Measurements from ENCODE around the gene MOBP.

The MOBP gene

DNA sequence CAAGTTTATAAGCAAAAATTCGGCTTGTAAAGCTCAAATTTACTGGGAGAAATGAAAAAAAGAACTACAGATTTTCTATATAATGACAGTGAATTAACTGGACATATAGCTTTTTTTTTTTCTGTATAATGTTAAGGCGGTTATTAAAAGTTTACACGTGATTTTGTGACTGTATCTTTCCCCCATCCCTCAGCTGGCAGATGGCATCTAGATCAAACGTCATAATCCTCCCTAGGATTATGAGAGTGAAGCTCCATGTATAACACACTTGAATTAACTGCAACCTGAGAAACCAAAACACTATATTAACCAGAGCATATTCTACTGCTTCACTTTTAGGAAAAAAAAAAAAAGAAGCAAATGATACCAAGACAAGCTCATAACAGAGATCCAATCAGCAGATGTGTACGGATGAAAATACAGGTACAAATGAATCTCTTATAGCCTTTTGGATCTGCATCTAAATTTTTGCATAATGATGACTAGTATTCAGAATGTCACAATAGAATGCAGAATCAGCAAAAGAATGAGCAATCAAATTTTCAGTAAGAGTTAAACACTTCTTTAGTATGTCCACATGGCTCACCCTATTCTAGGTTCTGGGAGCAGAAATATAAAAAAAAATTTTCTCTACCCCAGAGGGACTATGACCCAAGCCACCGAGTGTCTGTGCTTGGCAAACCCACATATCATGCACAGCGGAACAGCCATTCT lies 12.4 kb downstream of the MOBP start:
- no peak for DNase-seq (ENCODE audit: low read depth, low spot score)
- no peak overlapping the region for H3K4me3 ChIP-seq (ENCODE audit: low read length)

- no peak overlapping the region for H3K4me3 ChIP-seq (ENCODE audit: low read length)
- no peak for DNase-seq (ENCODE audit: low read depth, low spot score)
These were observed 18.1 kb downstream of the MOBP start for GRCh38 chr3:39485547-39485946.

- no peak for DNase-seq (ENCODE audit: low read depth, low spot score)
- no peak overlapping the region for H3K4me3 ChIP-seq (ENCODE audit: low read length)
These were observed 23.5 kb downstream of the MOBP start for GRCh38 chr3:39491014-39491413.

DNA sequence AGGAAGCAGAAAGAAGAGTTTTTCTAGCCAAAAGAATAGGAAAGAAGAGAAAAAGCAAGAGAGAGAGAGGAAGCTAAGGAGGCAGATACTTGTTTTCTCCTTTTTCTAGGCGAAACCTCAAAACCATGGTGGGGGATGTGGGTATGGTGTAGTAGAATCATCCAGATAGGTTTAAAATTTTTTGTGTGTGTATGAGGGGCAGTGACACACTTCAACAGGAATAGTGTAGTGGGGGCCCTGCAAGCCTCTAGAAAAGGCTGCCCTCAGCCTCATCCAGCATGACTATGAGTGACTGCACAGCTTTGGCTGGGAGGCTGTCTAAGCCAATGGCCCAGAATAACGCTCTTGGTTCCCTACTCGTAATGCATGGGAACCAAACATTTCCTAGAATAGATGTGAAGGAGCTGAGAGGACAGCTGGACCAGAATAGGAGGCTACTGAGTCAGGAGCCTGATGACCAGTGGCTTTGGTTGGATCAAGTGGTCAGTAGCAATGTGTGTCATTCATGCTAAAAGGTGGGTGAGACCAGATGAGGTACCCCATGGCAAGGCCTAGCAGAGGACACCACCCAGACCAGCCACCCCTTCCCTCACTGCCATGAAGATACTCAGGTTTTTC lies 24.4 kb downstream of the MOBP start:
- H3K4me3 ChIP-seq (ENCODE audit: low read length): no peak overlapping the region
- peak; percentile 32 for DNase-seq (ENCODE audit: low read depth, low spot score)

GRCh38 chr3:39494781-39495180 lies 27.3 kb downstream of the MOBP start:
- H3K4me3 ChIP-seq (ENCODE audit: low read length): no peak overlapping the region
- peak; percentile 47 for DNase-seq (ENCODE audit: low read depth, low spot score)

- DNase-seq (ENCODE audit: low read depth, low spot score): no peak
- no peak overlapping the region for H3K4me3 ChIP-seq (ENCODE audit: low read length)
These were observed 30.3 kb downstream of the MOBP start for GRCh38 chr3:39497753-39498152.

DNA sequence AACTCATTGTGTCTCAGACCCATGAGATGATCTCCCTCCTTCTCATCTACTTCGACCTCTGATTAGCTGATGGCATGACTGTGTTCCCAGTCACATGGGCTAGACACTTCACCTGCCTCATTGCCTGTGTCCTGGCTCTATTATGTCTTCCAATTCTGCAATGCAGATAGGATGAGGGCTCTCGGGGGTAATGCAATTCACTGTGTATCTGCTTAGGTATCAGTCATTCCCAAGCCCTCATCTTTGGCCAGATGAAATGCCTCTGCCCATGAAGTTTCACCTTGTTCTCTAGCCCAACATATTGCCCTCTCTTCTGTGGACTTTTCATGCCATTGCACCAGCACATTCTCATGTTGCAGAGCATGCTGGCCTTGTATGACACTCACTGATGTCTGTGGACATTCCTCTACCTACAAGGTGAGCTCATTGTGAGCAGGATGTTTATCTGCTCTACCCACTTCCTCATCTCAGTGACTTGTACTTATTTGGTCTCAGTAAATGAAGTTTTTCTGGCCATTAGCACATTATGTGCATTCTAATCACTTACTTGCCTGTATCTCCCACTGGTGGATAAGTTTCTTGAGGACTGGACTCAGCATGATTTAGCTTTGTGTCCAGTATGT lies 32.3 kb downstream of the MOBP start:
- DNase-seq (ENCODE audit: low read depth, low spot score): no peak
- no peak overlapping the region for H3K4me3 ChIP-seq (ENCODE audit: low read length)

- no peak for DNase-seq (ENCODE audit: low read depth, low spot score)
- no peak overlapping the region for H3K4me3 ChIP-seq (ENCODE audit: low read length)
These were observed 33.6 kb downstream of the MOBP start for GRCh38 chr3:39501059-39501458.

- no peak overlapping the region for H3K4me3 ChIP-seq (ENCODE audit: low read length)
- no peak for DNase-seq (ENCODE audit: low read depth, low spot score)
These were observed 34.7 kb downstream of the MOBP start for GRCh38 chr3:39501968-39502837.

- no peak for DNase-seq (ENCODE audit: low read depth, low spot score)
- no peak overlapping the region for H3K4me3 ChIP-seq (ENCODE audit: low read length)
These were observed 35.3 kb downstream of the MOBP start for GRCh38 chr3:39502838-39503145.

DNA sequence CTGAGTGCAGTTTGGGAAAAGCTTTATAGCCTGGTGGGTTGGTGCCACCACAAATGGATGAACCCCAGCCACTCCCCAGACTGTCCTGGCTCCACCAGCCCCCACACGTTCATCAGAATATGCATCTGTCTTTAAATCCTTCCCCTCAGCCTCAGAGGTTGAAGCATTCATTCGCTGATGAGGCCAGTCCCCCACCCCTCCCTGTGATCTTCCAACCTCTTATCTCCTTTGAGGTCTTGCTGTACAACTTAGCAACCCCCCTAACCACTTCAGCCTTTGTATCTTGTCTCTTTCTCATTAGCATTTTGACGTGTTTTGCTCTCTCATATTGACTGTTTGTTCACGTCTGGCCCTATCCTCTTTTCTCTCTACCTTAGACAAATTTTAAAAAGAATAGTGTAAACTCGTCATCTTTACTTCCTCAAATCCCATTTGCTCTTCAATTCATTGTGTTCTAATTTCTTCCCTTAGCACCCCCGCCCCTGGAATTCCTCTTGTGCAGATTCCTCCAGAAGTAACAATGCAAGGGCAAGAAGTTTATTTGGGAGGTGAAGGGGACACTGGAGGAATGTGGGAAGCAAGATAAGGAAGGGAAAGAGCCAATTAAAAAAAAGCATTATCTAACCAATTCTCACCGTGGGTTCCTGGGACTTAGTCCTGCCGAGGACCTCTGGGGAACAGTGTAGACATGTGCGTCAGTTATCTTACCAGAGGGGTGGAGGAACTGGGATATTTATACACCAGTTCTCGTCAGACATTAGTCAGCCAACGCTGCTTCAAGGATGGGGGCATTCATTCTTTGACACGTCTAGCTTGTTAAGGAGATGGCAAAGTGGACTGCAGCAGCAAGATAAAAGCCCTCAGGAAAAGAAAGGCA lies 38.6 kb downstream of the MOBP start:
- peak; percentile 67 for DNase-seq (ENCODE audit: low read depth, low spot score)
- no peak overlapping the region for H3K4me3 ChIP-seq (ENCODE audit: low read length)

DNA sequence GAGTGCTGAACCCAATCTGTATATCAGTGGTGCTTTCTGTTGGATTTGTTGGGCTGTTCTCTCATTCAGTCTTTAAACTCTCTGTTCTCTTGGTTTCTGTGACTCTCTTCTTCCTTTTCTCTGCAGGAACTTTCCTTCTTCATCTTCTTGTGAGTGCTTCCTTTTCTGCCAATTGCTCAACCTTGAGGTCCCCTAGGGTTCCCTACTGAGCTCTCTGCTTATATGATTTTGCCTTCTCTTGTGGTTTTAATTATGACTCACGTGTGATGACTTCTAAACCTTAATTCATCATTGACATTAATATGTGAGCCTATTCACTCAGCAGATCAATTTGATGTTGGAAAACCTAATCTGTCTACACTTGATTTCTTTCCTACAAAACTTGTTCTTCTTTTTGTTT lies 39.4 kb downstream of the MOBP start:
- H3K4me3 ChIP-seq (ENCODE audit: low read length): no peak overlapping the region
- no peak for DNase-seq (ENCODE audit: low read depth, low spot score)

- H3K4me3 ChIP-seq (ENCODE audit: low read length): no peak overlapping the region
- DNase-seq (ENCODE audit: low read depth, low spot score): no peak
These were observed 46.4 kb downstream of the MOBP start for GRCh38 chr3:39513791-39514369.

DNA sequence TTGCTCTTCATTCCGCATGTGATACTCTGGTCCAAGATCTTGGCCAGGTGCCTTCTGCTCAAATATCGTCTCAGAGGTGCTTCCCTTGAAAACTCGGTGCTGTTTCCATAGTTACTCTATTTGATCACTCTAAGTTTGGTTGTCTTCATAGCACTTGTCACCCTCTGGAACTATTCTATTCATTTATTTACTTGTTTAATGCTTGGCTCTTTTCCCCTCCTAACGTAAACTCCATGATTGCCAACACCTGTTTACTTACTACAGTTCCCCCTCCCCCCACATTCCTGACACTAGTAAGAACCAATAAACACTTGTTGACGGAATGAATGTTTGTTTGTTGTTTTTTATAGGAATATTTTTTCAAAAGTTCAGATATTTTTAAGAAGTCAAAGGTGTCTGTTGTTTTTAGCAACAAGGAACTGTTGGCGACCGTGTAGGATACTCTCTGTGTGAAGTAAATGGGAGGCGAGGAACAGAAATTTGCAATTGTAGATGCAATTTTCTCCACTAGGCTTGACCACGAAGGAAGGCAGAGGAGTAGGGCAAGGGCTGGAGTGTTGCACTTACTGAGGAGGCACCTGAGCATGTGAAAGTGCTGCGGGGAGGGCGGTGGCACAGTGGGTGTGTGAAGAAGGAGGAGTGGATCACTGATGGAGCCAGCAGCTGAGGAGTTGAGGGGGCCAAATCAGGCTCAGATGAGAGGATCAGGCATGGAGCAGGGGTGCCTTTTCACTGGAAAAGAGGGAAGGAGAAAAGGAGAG lies 48.4 kb downstream of the MOBP start:
- no peak for DNase-seq (ENCODE audit: low read depth, low spot score)
- H3K4me3 ChIP-seq (ENCODE audit: low read length): no peak overlapping the region

DNA sequence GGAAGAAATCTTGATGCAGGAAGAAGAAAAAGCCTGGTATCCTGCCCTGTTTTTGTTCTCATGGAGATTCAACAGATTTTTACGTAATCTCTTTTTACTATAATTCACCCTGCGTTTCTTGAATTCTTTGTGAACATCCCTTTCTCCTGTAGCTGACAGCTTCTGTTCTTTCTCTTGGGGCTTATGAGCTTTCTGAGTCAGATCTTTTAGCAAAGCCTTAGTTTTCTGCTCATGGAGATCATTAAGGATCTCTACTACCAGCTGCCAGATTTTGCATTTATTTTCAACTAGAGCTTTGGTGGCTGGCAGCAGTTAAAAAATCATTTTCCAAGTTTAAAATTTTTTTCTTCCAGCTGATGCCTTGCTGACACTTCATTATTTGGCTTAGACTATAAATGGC lies 51.6 kb downstream of the MOBP start:
- no peak for DNase-seq (ENCODE audit: low read depth, low spot score)
- H3K4me3 ChIP-seq (ENCODE audit: low read length): no peak overlapping the region

GRCh38 chr3:39519554-39520288 lies 52.2 kb downstream of the MOBP start:
- DNase-seq (ENCODE audit: low read depth, low spot score): peak; percentile 85
- H3K4me3 ChIP-seq (ENCODE audit: low read length): no peak overlapping the region

DNA sequence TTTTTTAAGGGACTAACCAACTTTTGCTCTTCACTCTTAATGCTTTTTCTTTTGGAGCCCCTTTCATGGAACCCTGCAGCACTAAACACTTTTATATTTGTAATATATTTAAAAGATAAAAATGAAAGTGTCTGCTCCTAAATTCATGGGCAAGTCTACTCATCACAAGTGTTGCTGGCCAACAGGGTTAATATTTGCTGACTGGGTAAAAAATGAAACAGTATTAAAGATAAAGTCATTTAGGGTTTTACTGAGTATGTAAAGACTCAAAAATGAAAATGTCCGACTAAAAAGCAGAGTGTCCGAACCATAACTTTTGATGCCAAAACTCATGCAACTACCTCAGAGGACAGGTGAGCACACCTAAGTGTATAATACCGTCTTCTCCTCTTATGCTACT lies 54.0 kb downstream of the MOBP start:
- no peak overlapping the region for H3K4me3 ChIP-seq (ENCODE audit: low read length)
- DNase-seq (ENCODE audit: low read depth, low spot score): no peak
